Fibroblast of lung (primary cell): ENCODE data around the gene HES7. TPM values are rescaled to one million over a fixed set of nuclear protein-coding genes. Genes with fewer than 3 reads are reported as not detected.
A peak's percentile ranks its signal among the peaks of the same experiment; 100 is the strongest.

Experiments used
- DNase-seq, 2 donors: peaks; one replicate each; pipeline versions ENCODE4 v3.0.0 to v3.0.0-alpha.2; 2010; ENCODE audit warnings: low read depth in 2 of 2
- H2AFZ ChIP-seq: 2 replicates; pipeline ENCODE4 v1.5.1; 2012; ENCODE audit warnings: low read length, control low read depth, inconsistent platforms
- H3K27ac ChIP-seq: 2 replicates; pipeline ENCODE4 v1.5.1; 2011; ENCODE audit warnings: low read length, control low read depth; ENCODE audit not compliant: insufficient read depth
- H3K27me3 ChIP-seq: 2 replicates; pipeline ENCODE4 v1.5.1; 2011; ENCODE audit warnings: mild to moderate bottlenecking, low read length; ENCODE audit not compliant: control insufficient read depth, insufficient read depth
- H3K36me3 ChIP-seq: 2 replicates; pipeline ENCODE4 v1.5.1; 2011; ENCODE audit warnings: low read length; ENCODE audit not compliant: control insufficient read depth, insufficient read depth
- H3K4me1 ChIP-seq: 2 replicates; pipeline ENCODE4 v1.5.1; 2011; ENCODE audit warnings: low read length; ENCODE audit not compliant: control insufficient read depth, insufficient read depth; ENCODE audit errors: extremely low read depth
- H3K4me2 ChIP-seq: 2 replicates; pipeline ENCODE4 v1.5.1; 2011; ENCODE audit warnings: low read length, control low read depth; ENCODE audit not compliant: insufficient read depth; ENCODE audit errors: extremely low read depth
- H3K4me3 ChIP-seq, 4 experiments: fragments of 200-600 bp in 1 of 4; sonication (generic) in 1 of 4; replicated peaks in 1 of 4; 2 replicates each; pipeline ENCODE4 v1.5.1; 2011 to 2016; ENCODE audit warnings: low read length in 4 of 4, low read depth in 3 of 4, mild to moderate bottlenecking in 3 of 4, control low read depth in 2 of 4, inconsistent platforms in 1 of 4, mixed read lengths in 1 of 4; ENCODE audit not compliant: insufficient read depth in 1 of 4; ENCODE audit errors: control extremely low read depth in 1 of 4
- H3K79me2 ChIP-seq: 2 replicates; pipeline ENCODE4 v1.5.1; 2012; ENCODE audit warnings: mild to moderate bottlenecking, low read length, inconsistent platforms; ENCODE audit not compliant: control insufficient read depth, insufficient read depth
- H3K9ac ChIP-seq: 2 replicates; pipeline ENCODE4 v1.5.1; 2011; ENCODE audit warnings: mild to moderate bottlenecking, low read length, control low read depth; ENCODE audit not compliant: insufficient read depth
- H3K9me3 ChIP-seq: 2 replicates; pipeline ENCODE4 v1.5.1; 2012; ENCODE audit warnings: low read depth, low read length; ENCODE audit not compliant: control insufficient read depth, insufficient read depth
- H4K20me1 ChIP-seq: 2 replicates; pipeline ENCODE4 v1.5.1; 2011; ENCODE audit warnings: low read length; ENCODE audit not compliant: control insufficient read depth, insufficient read depth; ENCODE audit errors: extremely low read depth
- EZH2 ChIP-seq: IDR thresholded peaks from 2 replicates; pipeline ENCODE4 v1.5.1; 2012; ENCODE audit warnings: low read length, control low read depth, mild to moderate bottlenecking; ENCODE audit errors: missing control alignments
- polyA plus RNA-seq, 2 donors: library from polyadenylated mRNA; depleted of rRNA in 1 of 2; stranded (reverse) in 1 of 2; unstranded in 1 of 2; fragments of >200 nt; gene quantifications; 2 replicates each; pipeline ENCODE4 v1.2.1, GENCODE V29; 2011 to 2012; ENCODE audit warnings: missing spikeins in 1 of 2
- total RNA-seq: library from RNA; depleted of rRNA; stranded (reverse); fragments of >200 nt; gene quantifications from 2 replicates; pipeline ENCODE4 v1.2.1, GENCODE V29; 2014
- TF ChIP-seq, protein P1 (sequence below), 2 donors: IDR thresholded peaks in 1 of 2; conservative IDR thresholded peaks in 1 of 2; 1 replicate in 1 of 2; 2 replicates in 1 of 2; pipeline ENCODE4 v1.5.1; 2011 to 2012; ENCODE audit warnings: low read length in 2 of 2, control low read depth in 1 of 2, inconsistent platforms in 1 of 2, low read depth in 1 of 2, mild to moderate bottlenecking in 1 of 2

The HES7 gene
- total and polyA plus RNA-seq, 2 donors (not counting 1 experiment from before 2014, with no cell fraction given), result under 0.01 TPM; not detected in 1

DNA sequence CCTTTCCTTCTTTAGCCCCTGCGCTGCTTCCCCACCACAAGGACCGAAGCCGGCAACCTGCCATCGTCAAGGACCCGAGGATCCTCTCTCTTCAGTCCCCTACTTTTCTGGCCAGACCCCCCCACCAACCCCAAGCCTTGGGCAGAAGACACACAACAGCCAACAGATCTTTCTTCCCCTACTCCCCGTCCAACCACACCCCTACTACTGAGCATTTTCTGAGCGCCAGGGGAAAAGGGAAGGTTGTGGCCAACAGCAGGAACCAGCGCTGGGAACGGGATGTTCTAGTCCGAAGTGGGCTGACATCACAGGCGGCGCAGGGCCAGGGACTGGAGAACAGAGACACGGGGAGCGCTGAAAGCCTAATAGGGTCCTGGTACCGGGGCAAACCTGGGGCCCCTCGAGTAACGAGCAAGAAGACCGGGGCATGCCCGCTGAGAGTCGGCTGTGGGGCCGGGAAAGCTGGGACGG lies 27.8 kb upstream of the HES7 start:
- Histone ChIP-seq H3K27me3 (no peaks in the 10 kb centered on the region), H3K27ac (peak overlapping the region; percentile 88), H3K9ac (peak overlapping the region; percentile 96), H3K4me2 (peak overlapping the region; percentile 94), H2AFZ (no peak overlapping the region), H4K20me1 (no peaks in the 10 kb centered on the region), H3K4me3 (peak overlapping the region; percentile 70 to 88 (median 76)), H3K4me1 (peaks cover 24% of the 10 kb centered on the region), H3K36me3 (peaks cover 22% of the 10 kb centered on the region), H3K9me3 (no peaks in the 10 kb centered on the region), H3K79me2 (peaks cover 2% of the 10 kb centered on the region)
- no peak for TF ChIP-seq EZH2
- TF ChIP-seq, protein P1, sequence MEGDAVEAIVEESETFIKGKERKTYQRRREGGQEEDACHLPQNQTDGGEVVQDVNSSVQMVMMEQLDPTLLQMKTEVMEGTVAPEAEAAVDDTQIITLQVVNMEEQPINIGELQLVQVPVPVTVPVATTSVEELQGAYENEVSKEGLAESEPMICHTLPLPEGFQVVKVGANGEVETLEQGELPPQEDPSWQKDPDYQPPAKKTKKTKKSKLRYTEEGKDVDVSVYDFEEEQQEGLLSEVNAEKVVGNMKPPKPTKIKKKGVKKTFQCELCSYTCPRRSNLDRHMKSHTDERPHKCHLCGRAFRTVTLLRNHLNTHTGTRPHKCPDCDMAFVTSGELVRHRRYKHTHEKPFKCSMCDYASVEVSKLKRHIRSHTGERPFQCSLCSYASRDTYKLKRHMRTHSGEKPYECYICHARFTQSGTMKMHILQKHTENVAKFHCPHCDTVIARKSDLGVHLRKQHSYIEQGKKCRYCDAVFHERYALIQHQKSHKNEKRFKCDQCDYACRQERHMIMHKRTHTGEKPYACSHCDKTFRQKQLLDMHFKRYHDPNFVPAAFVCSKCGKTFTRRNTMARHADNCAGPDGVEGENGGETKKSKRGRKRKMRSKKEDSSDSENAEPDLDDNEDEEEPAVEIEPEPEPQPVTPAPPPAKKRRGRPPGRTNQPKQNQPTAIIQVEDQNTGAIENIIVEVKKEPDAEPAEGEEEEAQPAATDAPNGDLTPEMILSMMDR (conservative IDR thresholded peaks at IDR 0.05 in 1 of 2, IDR thresholded peaks at IDR 0.05 in 1 of 2; ENCODE audit: low read depth in 1 of 2, low read length in 2 of 2), result no peak
- peak; percentile 76 to 83 for DNase-seq

DNA sequence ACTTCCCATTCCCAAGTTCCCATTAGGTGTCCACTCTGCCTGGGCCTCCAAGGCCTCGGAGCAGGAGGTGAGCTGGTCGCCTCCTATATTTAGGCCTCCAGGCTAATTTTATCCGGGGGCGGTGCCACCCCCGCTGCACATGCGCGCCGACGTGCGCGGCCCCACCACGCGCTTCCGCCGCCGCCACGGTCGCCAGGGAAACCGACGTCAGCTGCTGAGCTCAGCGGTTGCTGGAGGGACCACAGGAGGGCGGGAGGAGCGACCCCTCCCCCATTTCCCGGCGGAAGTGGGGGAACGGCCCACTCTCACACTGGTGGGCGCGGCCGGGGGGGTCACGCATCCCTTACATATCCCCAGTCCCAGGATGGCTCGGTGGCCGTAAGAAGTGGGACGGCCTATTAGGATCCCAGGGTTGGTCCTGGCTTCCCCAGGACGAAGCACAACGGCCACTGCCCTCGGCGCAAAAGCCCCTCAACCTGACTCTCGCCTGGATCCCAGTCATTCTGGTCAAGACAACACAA lies 27.3 kb upstream of the HES7 start:
- Histone ChIP-seq H3K4me3 (peak overlapping the region; percentile 70 to 88 (median 76)), H3K4me1 (peaks cover 24% of the 10 kb centered on the region), H3K9ac (peak overlapping the region; percentile 96), H4K20me1 (no peaks in the 10 kb centered on the region), H3K4me2 (peak overlapping the region; percentile 94), H2AFZ (no peak overlapping the region), H3K36me3 (peaks cover 24% of the 10 kb centered on the region), H3K27me3 (no peaks in the 10 kb centered on the region), H3K27ac (peak overlapping the region; percentile 88), H3K9me3 (no peaks in the 10 kb centered on the region), H3K79me2 (peaks cover 2% of the 10 kb centered on the region)
- peak; percentile 90 to 92 for DNase-seq
- TF ChIP-seq, protein P1 (conservative IDR thresholded peaks at IDR 0.05 in 1 of 2, IDR thresholded peaks at IDR 0.05 in 1 of 2; ENCODE audit: low read depth in 1 of 2, low read length in 2 of 2), result no peak

DNA sequence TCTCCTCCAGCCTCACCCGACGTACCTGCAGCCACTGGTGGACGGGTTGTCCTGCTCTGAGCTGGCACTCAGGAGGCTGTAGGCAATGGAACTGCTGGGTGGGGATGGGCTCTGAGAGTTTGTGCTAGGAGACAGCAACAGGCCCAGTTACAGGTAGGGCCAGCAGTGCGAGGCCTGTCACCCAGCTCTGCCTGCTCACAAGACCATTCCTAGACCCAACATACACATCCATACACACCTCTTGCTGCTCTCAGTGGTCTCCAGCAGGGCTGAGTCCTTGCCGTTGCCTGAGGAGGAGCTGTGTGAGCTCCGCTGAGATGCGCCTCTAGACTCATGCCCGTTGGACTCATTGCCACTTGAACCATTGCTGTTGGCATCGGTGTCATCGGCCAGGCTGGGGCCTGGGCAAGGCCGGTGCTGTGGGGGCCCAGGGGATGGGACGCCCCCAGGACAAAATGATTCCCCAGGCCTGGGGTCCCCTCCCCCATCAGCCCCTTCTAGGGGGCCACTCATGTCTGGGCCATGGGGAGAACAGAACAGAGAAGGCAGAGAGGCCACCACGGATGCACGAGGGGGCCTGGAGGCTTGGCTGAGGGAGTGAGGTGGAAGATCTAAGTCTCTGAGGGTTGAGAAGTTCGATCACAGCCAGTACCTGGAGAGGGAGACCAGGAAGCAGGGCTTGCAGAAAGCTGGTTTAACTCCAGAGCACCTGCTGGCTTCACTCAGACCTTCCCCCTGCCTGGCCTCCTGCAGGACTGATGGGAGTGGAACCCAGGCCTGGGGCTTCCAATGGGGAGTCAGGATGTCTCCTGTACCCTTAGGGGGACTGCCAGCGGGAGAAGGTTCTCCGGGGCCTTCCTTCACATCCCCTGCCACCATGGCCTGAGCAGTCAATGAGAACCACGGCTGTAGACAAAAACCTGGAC lies 26.6 kb upstream of the HES7 start:
- peak overlapping the region; percentile 54 for H3K9ac ChIP-seq
- DNase-seq, result no peak
- H3K9me3 ChIP-seq, result no peaks in the 10 kb centered on the region
- H3K27ac ChIP-seq, result peak overlapping the region; percentile 88
- H2AFZ ChIP-seq, result no peak overlapping the region
- H3K4me1 ChIP-seq, result peaks cover 19% of the 10 kb centered on the region
- peak overlapping the region; percentile 94 for H3K4me2 ChIP-seq
- H3K4me3 ChIP-seq, result peak overlapping the region in 3 of 4 experiments; percentile 18 to 88 (median 77)
- peaks cover 28% of the 10 kb centered on the region for H3K36me3 ChIP-seq
- H3K79me2 ChIP-seq, result peaks cover 2% of the 10 kb centered on the region
- no peak for TF ChIP-seq EZH2
- TF ChIP-seq, protein P1 (conservative IDR thresholded peaks at IDR 0.05 in 1 of 2, IDR thresholded peaks at IDR 0.05 in 1 of 2; ENCODE audit: low read depth in 1 of 2, low read length in 2 of 2), result no peak
- no peaks in the 10 kb centered on the region for H3K27me3 ChIP-seq
- H4K20me1 ChIP-seq, result no peaks in the 10 kb centered on the region
